HG02678 (cell line): ENCODE measurements around the gene PRM2.

ENCODE experiments used
- ATAC-seq: cut with Tn5 transposase; IDR thresholded peaks from one replicate; pipeline ENCODE4 v1.9.1; 2021; ENCODE audit warnings: mild to moderate bottlenecking, moderate library complexity; ENCODE audit not compliant: unreplicated experiment

PRM2 gene, protein sequence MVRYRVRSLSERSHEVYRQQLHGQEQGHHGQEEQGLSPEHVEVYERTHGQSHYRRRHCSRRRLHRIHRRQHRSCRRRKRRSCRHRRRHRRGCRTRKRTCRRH

DNA sequence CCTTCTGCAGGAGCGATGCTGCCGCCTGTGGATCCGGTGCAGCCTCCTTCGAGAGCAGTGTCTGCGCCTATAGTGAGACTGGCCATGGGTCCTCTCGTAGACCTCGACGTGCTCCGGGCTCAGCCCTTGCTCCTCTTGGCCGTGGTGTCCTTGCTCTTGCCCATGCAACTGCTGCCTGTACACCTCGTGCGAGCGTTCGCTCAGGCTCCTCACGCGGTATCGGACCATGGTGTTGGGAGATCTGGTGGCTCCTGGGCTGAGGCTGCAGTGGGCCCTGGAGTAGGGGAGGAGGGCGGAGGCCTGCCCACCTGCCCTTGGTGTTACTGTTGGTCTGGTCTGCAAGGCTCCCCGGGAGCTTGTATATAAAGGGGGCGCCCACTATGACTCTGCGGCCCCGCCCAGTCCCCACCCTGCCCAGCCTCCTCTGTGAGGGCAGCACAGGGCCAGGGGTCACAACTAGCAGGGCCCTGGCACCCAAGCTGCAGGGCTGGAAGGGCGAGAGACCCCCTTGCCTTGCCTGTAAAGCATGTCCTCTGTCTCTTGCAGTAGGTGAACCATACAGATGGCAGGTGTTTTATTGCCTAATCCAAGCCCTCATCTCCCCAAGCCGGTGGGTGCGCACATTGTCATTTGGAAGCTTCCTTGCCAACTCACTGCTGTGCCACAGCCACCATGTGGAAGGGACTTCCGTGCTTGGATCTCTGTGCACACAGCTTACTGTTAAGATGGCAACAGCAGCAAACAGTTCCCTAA, at the start of gene PRM2:
TSS of gene PRM2 (minus strand) at position 338 of the 753 bp plus-strand sequence. CDS start at position 228, 110 bp downstream.
- no peak for ATAC-seq

DNA sequence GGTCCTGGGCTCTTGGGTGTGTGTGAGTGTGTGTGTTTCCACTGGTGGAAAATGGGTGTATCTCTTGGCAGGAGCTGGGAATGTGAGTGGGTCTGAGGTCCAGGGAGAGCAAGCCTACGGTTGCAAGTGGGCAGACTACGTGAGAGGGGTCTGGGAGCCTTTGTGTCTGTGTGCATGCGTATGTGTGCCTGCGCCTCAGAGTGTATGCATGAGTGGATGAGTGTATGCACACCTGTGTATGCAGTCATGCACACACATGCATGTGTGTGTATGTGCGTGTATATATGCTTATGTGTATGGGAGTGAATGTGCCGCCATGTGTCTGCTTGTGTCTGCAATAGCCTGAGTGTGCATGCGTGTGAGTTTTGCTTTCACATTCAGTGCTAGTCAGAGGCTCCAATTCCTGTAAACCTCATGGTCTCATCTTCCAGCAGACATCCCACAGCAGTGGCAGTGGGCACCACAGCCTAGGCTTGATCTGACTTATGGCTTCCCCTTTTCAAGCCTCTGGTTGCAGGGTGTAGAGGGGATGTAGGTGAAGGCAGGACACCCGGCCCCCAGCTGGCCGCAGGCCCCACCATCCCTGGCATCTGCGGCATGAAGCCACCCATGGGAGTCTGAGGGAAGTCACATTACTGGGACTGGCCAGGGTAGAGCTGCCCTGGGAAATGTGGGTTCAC, 49.3 kb upstream of the PRM2 start:
- ATAC-seq = no peak

DNA sequence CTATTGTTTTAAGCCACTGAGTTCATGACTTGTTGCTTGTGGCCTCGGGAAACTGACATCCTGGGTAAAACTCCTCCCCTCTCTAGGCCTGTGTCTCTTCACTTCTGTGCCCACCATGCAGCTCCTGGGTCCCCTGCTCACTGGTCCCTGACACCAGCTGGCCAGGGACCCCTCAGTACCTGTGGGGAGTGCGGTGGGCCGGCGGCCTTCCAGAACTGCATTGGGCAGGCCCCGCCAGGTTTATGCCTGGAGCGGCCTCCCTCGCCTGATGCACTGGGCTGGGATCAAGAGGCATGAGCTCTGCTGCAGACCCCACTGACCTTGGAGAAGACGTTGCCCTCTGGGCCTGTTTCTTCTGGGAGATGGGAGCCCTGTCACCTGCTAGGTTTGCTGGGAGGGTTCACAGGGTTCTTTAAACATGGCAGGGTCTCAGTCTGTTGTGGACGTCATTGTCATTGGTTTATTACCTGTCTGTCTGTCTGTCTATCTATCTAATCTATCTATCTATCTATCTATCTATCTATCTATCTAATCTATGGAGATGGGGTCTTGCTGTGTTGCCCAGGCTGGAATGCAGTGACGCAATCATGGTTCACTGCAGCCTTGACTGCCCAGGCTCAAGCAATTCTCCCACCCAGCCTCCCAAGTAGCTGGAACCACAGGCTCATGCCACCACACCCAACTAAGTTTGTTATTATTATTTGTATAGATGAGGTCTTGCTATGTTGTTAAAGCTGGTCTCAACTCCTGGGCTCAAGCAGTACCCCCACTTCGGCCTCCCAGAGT, 47.5 kb upstream of the PRM2 start:
- ATAC-seq = no peak

DNA sequence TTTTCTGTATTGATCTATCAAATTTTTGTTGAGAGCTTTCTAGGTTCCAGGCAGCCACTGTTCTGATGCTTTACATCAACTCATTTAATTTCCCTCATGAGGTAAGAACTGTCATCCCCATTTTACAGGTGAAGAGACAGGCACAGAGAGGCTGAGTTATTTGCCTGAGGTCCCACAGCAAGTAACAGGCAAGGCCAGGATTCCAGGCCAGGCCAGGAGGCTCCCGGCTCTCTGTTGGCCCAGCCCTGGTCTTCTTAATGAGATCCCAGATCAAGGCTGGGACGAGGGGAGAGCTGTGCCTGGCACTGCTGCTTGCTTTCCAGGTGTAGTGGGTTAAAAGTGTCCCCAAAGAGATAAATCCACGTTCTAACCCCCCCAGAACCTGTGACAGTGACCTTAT, 46.5 kb upstream of the PRM2 start:
- ATAC-seq = no peak

DNA sequence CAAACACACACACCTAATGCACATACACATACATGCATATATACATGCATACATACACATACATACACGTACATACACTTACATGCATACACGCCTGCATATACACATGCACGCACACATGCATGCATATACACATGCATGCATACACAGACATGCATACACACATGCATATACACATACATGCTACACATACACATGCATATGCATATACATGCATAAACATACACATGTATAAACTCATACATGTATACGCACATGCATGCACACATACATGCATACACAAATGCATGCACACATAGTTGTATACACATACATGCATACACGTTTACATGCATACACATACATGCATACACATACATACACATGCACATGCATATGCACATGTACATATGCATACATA, 45.4 kb upstream of the PRM2 start:
- no peak for ATAC-seq

DNA sequence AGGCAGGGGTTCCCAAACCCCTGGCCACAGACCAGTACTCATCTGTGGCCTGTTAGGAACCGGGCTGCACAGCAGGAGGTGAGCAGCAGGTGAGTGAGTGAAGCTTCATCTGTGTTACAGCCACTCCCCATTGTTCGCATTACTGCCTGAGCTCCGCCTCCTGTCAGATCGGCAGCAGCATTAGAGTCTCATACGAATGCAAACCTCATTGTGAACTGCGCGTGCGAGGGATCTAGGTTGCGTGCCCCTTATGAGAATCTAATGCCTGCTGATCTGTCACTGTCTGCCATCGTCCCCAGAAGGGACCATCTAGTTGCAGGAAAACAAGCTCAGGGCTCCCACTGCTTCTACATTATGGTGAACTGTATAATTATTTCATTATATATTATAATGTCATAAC, 43.9 kb upstream of the PRM2 start:
- no peak for ATAC-seq

DNA sequence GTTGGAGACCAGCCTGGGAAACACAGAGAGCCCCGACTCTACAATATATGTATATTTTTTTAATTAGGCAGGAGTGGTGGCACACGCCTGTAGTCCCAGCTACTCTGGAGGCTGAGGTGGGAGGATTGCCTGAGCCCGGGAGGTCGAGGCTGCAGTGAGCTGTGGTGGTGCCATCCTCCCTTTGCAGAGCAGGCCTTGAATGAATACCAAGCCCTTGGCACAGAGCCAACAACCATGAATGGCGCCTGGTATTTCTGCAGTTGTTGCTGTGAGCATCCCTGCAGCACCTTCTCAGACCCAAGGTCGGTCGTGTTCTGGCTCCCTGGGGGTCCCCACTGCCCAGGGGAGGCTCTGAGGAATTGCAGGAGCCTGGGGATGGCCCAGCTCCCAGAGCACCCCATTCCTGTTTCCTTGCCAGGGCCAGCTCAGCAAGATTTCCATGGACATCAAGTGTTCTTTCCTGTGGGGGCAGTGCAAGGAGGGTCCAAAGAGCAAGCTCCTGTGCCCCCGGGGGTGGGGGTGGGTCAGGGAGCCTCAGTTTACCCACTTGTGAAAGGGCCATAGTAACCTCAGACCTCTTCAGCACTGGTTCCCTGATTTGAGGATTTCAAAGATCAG, 43.4 kb upstream of the PRM2 start:
- ATAC-seq = no peak

DNA sequence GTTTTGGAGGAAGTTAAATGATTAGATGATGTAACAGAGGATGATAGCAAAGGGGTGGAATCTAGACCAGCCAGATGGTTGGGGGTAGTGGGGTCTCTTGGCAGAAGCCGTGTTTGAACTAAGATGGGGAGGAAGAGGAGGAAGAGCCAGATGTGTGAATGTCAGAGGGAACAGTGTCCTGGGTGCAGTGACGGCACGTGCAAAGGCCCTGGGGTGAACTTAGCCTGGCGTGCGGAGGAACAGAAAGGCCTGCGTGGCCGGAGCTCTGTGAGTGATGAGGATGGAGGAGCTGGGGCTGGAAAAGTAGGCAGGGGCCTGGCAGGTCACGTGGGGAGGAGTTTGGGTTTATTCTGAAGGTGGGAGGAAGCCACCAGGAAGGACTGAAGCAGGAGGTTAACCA, 42.5 kb upstream of the PRM2 start:
- no peak for ATAC-seq

DNA sequence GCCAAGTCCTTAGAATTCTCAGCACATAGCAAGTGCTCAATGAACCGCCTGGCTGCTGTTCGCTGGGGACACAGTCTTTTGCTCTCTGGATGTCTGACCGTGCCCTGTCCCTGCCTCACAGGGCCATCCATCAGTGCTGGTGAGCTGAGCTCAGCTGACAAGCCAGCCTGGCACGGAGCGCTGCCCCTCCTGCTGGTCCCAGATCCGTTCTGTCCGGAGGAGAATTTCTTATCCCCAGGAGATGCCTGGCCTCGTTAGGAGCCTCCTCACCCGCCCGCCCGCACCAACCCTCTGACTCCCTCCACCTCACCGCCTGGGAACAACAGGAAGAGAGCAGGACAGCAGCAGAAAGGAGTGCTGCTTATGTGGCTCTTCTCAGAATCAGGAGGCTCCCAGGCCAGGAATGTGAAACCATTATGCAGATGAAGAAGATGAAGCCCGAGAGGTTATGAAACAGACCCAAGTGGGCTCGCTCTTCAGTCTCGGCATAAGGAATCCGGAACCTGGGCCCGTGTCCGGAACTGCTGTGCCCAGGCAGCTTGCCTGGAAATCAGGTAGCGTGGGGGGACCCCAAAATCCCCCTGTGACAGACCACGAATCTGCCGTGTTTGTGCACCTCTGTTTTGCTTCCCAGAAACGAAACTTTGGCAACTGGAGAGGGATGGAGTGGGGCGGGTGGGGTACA, 40.2 kb upstream of the PRM2 start:
- no peak for ATAC-seq

DNA sequence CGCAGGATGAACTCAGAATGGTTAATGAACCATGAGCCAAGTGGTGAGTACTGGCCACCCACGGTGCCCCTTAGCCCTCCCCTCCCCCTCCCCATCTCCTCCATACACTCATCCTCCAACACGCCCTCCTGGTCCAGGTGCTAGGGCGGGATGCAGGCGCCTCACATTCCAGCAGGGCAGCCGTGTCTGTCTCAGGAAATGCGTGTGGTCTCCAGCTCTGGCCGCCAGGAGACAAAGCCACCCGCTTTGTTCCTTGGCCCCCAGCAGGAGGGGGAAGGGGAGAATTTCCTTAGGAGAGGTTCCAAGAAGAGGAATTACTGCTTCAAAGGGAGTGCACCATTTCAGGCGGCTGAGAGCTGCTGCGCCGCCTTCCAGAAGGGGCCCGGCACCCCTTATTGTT, 39.2 kb upstream of the PRM2 start:
- ATAC-seq = no peak

DNA sequence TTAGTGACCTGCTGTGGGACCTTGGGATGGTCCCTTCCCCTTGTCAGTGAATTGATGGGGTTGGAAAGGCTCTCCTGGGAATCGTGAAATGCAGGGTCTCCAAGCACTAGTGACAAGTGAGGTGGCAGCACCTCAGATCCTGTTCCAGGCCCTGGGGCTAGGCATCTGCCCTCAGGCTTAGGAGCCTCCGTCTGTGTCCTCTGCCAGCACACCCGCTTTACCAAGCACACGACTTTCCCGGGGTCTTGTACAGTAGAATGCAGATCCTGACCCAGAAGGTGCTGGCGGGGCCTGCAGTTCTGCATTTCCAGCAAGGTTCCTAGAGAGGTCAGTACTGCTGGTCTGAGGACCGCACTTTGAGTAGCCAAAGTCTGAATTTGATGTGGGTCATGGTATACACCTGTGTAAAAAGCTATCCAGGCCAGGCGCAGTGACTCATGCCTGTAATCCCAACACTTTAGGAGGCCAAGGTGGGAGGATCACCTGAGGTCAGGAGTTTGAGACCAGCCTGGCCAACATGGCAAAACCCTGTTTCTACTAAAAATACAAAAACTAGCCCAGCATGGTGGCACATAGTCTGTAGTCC, 38.1 kb upstream of the PRM2 start:
- no peak for ATAC-seq

DNA sequence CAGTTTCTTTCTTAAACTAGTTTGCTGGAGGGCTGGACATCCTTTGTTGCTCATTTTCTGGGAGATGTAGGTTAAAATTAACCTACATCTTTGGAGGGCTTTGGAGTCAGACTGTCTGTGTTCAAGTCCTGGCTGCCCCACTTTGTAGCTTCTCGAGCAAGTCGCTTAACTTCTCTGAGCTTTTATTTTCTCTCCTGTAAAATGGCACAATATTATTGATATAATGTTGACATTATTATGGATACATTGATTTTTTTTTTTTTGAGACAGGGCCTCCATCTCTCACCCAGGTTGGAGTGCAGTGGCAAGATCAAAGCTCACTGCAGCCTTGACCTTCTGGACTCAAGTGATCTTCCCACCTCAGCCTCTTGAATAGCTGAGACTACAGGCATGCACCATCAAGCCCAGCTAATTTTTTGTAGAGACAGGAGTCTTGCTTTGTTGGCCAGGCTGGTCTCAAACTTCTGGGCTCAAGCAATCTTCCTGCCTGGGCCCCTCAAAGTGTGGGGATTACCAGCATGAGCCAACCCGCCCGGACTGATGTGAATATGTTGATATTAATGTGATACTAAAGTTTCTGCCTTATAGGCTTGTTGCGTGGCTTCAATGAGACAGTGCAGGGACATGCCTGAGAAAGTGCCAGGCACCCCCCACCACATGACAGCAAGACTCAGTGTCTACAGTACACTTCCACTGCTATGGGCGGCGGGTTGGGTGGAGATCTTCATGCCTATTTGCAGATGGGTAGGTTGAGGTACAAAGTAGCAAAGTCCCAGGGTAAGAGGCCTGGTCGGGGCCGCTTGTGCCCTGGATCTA, 37.4 kb upstream of the PRM2 start:
- ATAC-seq = no peak

DNA sequence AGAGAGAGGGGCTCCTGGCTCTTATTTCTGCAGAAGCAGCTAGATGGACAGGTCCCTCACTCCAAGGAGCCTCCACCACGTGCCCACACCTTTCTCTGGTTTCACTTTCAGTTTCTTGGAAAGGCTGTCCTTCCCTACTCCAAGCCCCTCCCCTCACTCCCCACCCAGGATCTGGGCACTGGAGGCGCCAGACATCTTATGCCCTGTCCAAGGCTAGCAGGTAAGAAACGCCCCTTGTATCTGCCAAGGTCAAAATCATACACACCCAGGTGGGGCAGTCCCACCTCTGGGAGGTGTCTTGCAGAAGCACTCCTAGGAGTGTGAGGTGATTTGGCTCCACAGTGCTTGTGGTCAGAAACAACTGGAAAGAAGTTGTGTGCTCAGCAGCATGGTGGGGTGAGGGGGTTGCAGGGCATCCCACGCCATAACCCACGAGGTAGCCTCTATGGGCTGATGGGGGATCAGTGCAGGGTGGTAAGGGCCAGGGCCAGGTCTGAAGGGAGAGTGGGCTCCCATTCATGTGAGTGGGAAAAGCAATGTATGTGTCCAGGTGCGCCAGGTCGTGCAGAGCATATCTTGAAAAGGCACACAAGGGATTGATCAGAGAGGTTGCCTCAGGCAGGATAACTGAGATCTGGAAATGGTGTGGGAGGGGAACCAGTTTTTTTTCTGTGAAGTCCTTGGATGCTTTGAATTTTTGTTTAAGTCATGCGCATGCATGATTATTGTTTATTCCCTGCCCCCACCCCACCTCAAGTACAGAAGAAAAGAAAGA, 36.6 kb upstream of the PRM2 start:
- ATAC-seq = no peak

DNA sequence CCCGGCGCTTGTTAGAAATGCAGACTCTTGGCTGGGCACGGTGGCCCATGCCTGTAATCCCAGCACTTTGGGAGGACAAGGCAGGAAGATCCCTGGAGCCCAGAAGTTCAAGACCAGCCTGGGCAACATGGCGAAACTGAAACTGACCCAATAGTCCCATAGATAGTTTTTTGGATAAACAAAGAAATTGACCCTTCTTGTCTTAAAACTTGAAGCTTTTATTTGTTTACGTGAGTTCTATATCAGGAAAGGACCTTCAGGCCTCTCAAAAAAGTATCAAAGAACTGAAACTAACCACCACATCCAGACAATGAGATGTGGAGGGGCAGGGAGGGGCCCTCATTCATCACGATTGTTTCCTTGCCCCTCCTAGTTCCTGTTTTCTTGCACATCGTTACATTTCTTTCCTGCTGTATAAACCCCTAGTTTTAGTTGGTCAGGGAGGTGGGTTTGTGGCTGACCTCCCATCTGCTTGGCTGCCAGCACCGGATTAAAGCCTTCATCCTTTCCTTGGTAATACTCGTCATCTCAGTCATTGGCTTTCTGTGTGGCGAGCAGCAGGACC, 34.8 kb upstream of the PRM2 start:
- peak; percentile 38 for ATAC-seq

DNA sequence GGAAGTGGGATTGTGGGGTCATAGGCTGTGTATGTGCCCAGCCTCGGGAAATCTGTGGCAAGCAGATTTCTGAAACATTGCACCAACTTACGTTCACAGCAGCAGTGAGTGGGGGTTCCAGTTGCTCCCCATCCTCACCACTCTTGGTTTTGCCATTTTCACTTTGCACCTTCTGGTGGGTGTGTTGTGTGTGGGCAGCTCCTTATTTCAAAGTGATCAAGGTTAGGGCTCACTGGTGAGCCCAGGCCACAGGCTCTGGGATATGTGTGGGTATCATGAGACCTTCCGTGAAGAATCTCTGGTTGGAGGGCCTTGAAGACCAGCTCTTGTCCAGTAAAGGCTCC, 34.3 kb upstream of the PRM2 start:
- ATAC-seq = no peak

DNA sequence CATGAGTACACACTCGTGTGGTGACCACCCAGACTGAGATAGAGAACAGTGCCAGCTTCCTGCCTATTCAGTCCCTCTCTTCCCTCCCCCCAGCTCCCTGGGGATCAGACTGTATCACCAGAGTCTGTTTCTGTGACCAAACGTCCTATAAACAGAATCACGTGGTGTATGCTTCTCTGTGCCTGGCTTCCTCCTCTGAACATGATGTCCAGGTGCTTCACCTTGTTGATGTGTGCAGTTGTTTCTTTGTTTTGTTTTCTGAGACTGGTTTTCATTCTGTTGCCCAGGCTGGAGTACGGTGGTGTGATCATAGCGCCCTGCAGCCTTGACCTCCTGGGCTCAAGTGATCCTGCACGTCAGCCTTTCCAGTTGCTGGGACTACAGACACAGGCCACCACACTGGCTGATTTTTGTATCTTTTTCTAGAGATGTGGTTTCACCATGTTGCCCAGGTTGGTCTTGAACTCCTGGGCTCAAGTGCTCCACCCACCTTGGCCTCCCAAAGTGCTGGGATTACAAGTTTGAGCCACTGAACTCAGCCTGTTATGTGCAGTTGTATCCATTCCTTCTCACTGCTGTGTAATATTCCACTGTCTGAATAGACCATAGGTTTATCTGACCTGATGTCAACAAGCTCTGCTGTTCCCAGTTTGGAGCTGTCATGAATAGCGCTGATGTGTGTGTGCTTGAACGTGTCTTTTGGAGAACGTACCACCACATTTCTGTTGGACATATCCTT, 33.8 kb upstream of the PRM2 start:
- peak; percentile 47 for ATAC-seq

DNA sequence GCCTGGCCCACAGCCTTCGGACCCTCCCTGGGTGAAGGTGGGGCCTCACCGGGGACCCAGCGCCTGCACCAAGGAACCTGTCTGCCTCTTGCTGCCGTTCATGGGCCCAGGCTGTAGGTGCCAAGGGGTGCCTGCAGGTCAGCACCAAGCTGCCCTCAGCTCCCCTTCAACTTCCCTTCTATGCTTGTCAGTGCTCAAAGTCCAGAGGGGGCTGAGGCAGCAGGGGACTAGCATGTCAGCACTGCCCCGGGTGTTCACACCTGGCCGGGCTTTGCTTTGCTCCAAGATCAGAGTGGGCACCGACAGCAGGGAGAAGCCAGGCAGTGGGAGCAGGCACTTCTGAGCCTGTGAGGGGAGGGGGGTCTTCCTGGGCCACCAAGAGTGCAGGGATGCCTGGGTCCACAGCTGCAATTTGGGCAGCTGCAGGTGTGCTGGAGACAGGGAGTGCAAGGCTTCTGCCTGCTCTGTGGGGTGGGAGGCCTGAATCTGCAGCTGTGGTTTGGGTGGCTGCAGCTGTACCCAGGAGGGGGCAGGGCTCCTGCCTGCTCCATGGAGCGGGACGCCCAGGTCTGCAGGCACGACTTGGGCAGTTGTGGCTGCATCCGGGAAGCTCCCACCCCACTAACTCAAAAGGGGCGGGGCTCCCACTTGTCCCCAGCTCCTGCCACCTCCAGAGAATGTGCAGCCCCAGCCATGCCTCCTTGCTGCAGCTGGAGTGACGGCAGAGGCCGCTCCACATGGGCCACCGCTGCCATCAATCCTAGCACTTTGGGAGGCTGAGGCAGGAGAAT, 32.4 kb upstream of the PRM2 start:
- ATAC-seq = peak; percentile 35
